H1 (cell line): ENCODE data around the gene DAB2IP. TPM values are rescaled to one million over a fixed set of nuclear protein-coding genes. Genes with fewer than 3 reads are reported as not detected.

Experiments used
- CTCF ChIA-PET: fragments of 300-600 bp; sonication (Branson Sonifier 250); formaldehyde crosslinking; loops from one replicate; lab custom pipeline; 2021; ENCODE audit not compliant: partially characterized antibody; lab: Charles Lee
- POLR2A ChIA-PET: fragments of 300-600 bp; sonication (Branson Sonifier 250); formaldehyde crosslinking; loops from one replicate; lab custom pipeline; 2021; ENCODE audit warnings: inconsistent platforms; ENCODE audit not compliant: partially characterized antibody; lab: Charles Lee
- DNase-seq, 2 experiments: peaks; one replicate each; pipeline versions ENCODE4 v3.0.0 to v3.0.0-alpha.2; 2010 to 2022; ENCODE audit warnings: low spot score in 2 of 2, low read depth in 1 of 2, mixed read lengths in 1 of 2
- FAIRE-seq: peaks from 2 replicates; lab custom pipeline; 2011; peaks lifted over from hg19 to GRCh38; lab: Jason Lieb, UNC
- H2AFZ ChIP-seq: 2 replicates; pipeline ENCODE4 v1.8.1; 2012; ENCODE audit warnings: low read length, inconsistent platforms
- H2AK5ac ChIP-seq: 2 replicates; pipeline ENCODE4 v1.6.1; 2013; ENCODE audit warnings: low read depth, low read length
- H2BK120ac ChIP-seq: replicated peaks from 2 replicates; pipeline ENCODE3; 2013; ENCODE audit warnings: low read depth, low read length, inconsistent platforms
- H2BK12ac ChIP-seq: 2 replicates; pipeline ENCODE4 v1.6.1; 2013; ENCODE audit warnings: low read depth, low read length
- H2BK15ac ChIP-seq: 2 replicates; pipeline ENCODE4 v1.6.1; 2013; ENCODE audit warnings: low read length
- H2BK20ac ChIP-seq: 2 replicates; pipeline ENCODE4 v1.6.1; 2013; ENCODE audit warnings: low read length
- H2BK5ac ChIP-seq: 2 replicates; pipeline ENCODE4 v1.6.1; 2013; ENCODE audit warnings: low read depth, low read length
- H3K14ac ChIP-seq: 2 replicates; pipeline ENCODE4 v1.6.1; 2013; ENCODE audit warnings: inconsistent platforms; ENCODE audit not compliant: insufficient read length
- H3K18ac ChIP-seq: 2 replicates; pipeline ENCODE4 v1.6.1; 2013; ENCODE audit warnings: low read length; ENCODE audit errors: extremely low read depth
- H3K23ac ChIP-seq: 2 replicates; pipeline ENCODE4 v1.6.1; 2013; ENCODE audit warnings: inconsistent platforms; ENCODE audit not compliant: insufficient read length
- H3K23me2 ChIP-seq: 2 replicates; pipeline ENCODE4 v1.6.1; 2013; ENCODE audit warnings: low read depth, low read length
- H3K27ac ChIP-seq: 2 replicates; pipeline ENCODE4 v1.6.1; 2011; ENCODE audit warnings: low read depth, low read length, inconsistent platforms
- H3K27me3 ChIP-seq, 4 experiments: replicated peaks in 1 of 4; 1 replicate in 1 of 4; 2 replicates in 3 of 4; pipeline versions ENCODE4 v1.6.1 to v1.8.1; 2011 to 2013; ENCODE audit warnings: low read length in 3 of 4, mild to moderate bottlenecking in 3 of 4, inconsistent platforms in 2 of 4, mixed read lengths in 2 of 4, moderate library complexity in 1 of 4; ENCODE audit not compliant: control insufficient read depth in 3 of 4, insufficient read depth in 3 of 4; ENCODE audit errors: extremely low read depth in 1 of 4
- H3K36me3 ChIP-seq, 4 experiments: 2 replicates each; pipeline versions ENCODE4 v1.6.1 to v1.8.1; 2011 to 2013; ENCODE audit warnings: mild to moderate bottlenecking in 4 of 4, low read length in 3 of 4, moderate library complexity in 2 of 4, control low read depth in 1 of 4, inconsistent platforms in 1 of 4; ENCODE audit not compliant: insufficient read depth in 4 of 4, control insufficient read depth in 2 of 4
- H3K4ac ChIP-seq: replicated peaks from 2 replicates; pipeline ENCODE3; 2013; ENCODE audit warnings: low read length, low read depth, mixed read lengths, inconsistent platforms; ENCODE audit not compliant: insufficient read length
- H3K4me1 ChIP-seq, 4 experiments: replicated peaks in 1 of 4; 1 replicate in 1 of 4; 2 replicates in 3 of 4; pipeline versions ENCODE4 v1.6.1 to v1.8.1; 2011 to 2013; ENCODE audit warnings: low read length in 3 of 4, inconsistent platforms in 2 of 4, mixed read lengths in 1 of 4; ENCODE audit not compliant: insufficient read depth in 4 of 4, control insufficient read depth in 3 of 4
- H3K4me2 ChIP-seq, 2 experiments: 2 replicates each; pipeline versions ENCODE4 v1.6.1 to v1.8.1; 2011 to 2013; ENCODE audit warnings: low read depth in 2 of 2, low read length in 2 of 2, control low read depth in 1 of 2, inconsistent platforms in 1 of 2, mild to moderate bottlenecking in 1 of 2; ENCODE audit not compliant: insufficient read depth in 1 of 2
- H3K4me3 ChIP-seq, 4 experiments: fragments of 200-600, 300-600 bp in 1 of 4; sonication (generic), shearing (Covaris generic), sonication (Bioruptor Twin) in 1 of 4; 2 replicates each; pipeline versions ENCODE4 v1.5.1 to v1.8.1; 2011 to 2016; ENCODE audit warnings: low read length in 4 of 4, low read depth in 3 of 4, control low read depth in 2 of 4, inconsistent platforms in 2 of 4, mild to moderate bottlenecking in 2 of 4, mixed read lengths in 1 of 4, moderate library complexity in 1 of 4; ENCODE audit not compliant: insufficient read depth in 2 of 4; ENCODE audit errors: extremely low read depth in 1 of 4
- H3K56ac ChIP-seq: replicated peaks from 2 replicates; pipeline ENCODE3; 2013; ENCODE audit warnings: low read depth, mild to moderate bottlenecking, mixed read lengths, low read length, inconsistent platforms; ENCODE audit not compliant: insufficient read length
- H3K79me1 ChIP-seq: 2 replicates; pipeline ENCODE4 v1.6.1; 2013; ENCODE audit warnings: low read depth, low read length, control low read depth
- H3K79me2 ChIP-seq, 2 experiments: 2 replicates each; pipeline versions ENCODE4 v1.6.1 to v1.8.1; 2012 to 2013; ENCODE audit warnings: low read length in 2 of 2, mild to moderate bottlenecking in 2 of 2, inconsistent platforms in 1 of 2; ENCODE audit not compliant: insufficient read depth in 2 of 2, control insufficient read depth in 1 of 2
- H3K9ac ChIP-seq, 4 experiments: replicated peaks in 1 of 4; 1 replicate in 1 of 4; 2 replicates in 3 of 4; pipeline versions ENCODE4 v1.6.1 to v1.8.1; 2011 to 2013; ENCODE audit warnings: low read depth in 3 of 4, low read length in 3 of 4, control low read depth in 2 of 4, mild to moderate bottlenecking in 2 of 4, moderate library complexity in 2 of 4, inconsistent platforms in 1 of 4; ENCODE audit errors: extremely low read depth in 1 of 4
- H3K9me3 ChIP-seq, 2 experiments: 2 replicates each; pipeline versions ENCODE4 v1.6.1 to v1.8.1; 2012 to 2013; ENCODE audit warnings: mild to moderate bottlenecking in 2 of 2, moderate library complexity in 2 of 2, control low read depth in 1 of 2, inconsistent platforms in 1 of 2, low read depth in 1 of 2, low read length in 1 of 2, mixed read lengths in 1 of 2; ENCODE audit not compliant: insufficient read depth in 2 of 2
- H4K20me1 ChIP-seq, 2 experiments: replicated peaks in 1 of 2; 2 replicates each; pipeline versions ENCODE3 to v1.8.1; 2011 to 2013; ENCODE audit warnings: inconsistent platforms in 2 of 2, low read length in 2 of 2, mild to moderate bottlenecking in 1 of 2; ENCODE audit not compliant: insufficient read depth in 2 of 2, control insufficient read depth in 1 of 2
- H4K5ac ChIP-seq: 2 replicates; pipeline ENCODE4 v1.6.1; 2013; ENCODE audit warnings: low read length, low read depth, mixed read lengths, inconsistent platforms; ENCODE audit not compliant: insufficient read length
- H4K8ac ChIP-seq: 2 replicates; pipeline ENCODE4 v1.8.0; 2013; ENCODE audit warnings: mild to moderate bottlenecking, moderate library complexity, low read length, inconsistent platforms; ENCODE audit not compliant: insufficient read depth; ENCODE audit errors: extremely low read depth
- H4K91ac ChIP-seq: replicated peaks from 2 replicates; pipeline ENCODE3; 2013; ENCODE audit warnings: low read length, mixed read lengths, inconsistent platforms; ENCODE audit not compliant: insufficient read length
- BACH1 ChIP-seq: IDR thresholded peaks from 2 replicates; pipeline ENCODE4 v1.6.1; 2012; ENCODE audit warnings: low read length, improper control_type of control experiment
- HDAC6 ChIP-seq: IDR thresholded peaks from one replicate; pipeline ENCODE4 v1.7.1; 2012; ENCODE audit warnings: low read depth, mild to moderate bottlenecking, inconsistent platforms, low read length, moderate library complexity
- JUN ChIP-seq: IDR thresholded peaks from 2 replicates; pipeline ENCODE4 v1.6.1; 2011; ENCODE audit warnings: low read depth, mild to moderate bottlenecking, improper control_type of control experiment, low read length
- NRF1 ChIP-seq: IDR thresholded peaks from 2 replicates; pipeline ENCODE4 v1.6.1; 2011; ENCODE audit warnings: mild to moderate bottlenecking, low read depth, low read length, improper control_type of control experiment
- RBBP5 ChIP-seq: IDR thresholded peaks from 2 replicates; pipeline ENCODE4 v1.7.1; 2012; ENCODE audit warnings: low read depth, mild to moderate bottlenecking, inconsistent platforms, low read length, moderate library complexity, borderline replicate concordance
- SIRT6 ChIP-seq: IDR thresholded peaks from one replicate; pipeline ENCODE4 v1.7.1; 2012; ENCODE audit warnings: low read length, inconsistent platforms
- SP4 ChIP-seq: IDR thresholded peaks from 2 replicates; pipeline ENCODE4 v1.6.1; 2012; ENCODE audit warnings: low read length, inconsistent platforms
- WGBS, 2 experiments: shearing (Covaris generic) in 1 of 2; methylation state at CpG; one replicate each; pipeline versions ENCODE4 v1.1.6 to v1.1.7; 2013 to 2015; ENCODE audit warnings: low lambda C conversion rate in 2 of 2, mixed read lengths in 2 of 2, inconsistent platforms in 1 of 2, low coverage in 1 of 2, missing lambda C conversion rate in 1 of 2; ENCODE audit not compliant: insufficient replicate concordance in 2 of 2, insufficient coverage in 1 of 2, insufficient read length in 1 of 2; ENCODE audit errors: extremely low coverage in 1 of 2, missing lambda C conversion rate in 1 of 2; 5-methylcytosine and 5-hydroxymethylcytosine counted together
- polyA plus RNA-seq, 7 experiments: library from polyadenylated mRNA; depleted of rRNA in 3 of 7; stranded (reverse) in 5 of 7; unstranded in 2 of 7; fragments of >200 nt in 5 of 7; fragments of 200-250 nt in 2 of 7; gene quantifications; 1 replicate in 5 of 7; 2 replicates in 1 of 7; 4 replicates in 1 of 7; pipeline versions ENCODE4 v1.2.1 to v1.2.3, GENCODE V29; 2011 to 2013; ENCODE audit warnings: missing spikeins in 2 of 7, mixed read lengths in 2 of 7
- total RNA-seq: library from RNA; stranded (reverse); fragmentation: NEBNext Ultra II Directional; extraction: Animal tissue kit (Norgen Biotek cat#: 25700); gene quantifications from 2 replicates; pipeline ENCODE4 v1.2.1, GENCODE V29; 2021
- TF ChIP-seq, protein P1 (sequence below): IDR thresholded peaks from 2 replicates; pipeline ENCODE4 v1.6.1; 2011; ENCODE audit warnings: low read depth, mild to moderate bottlenecking, low read length; ENCODE audit not compliant: insufficient read depth
- TF ChIP-seq, protein P2 (sequence below), 3 experiments: IDR thresholded peaks; 1 replicate in 2 of 3; 2 replicates in 1 of 3; pipeline versions ENCODE4 v1.5.1 to v1.6.1; 2011; ENCODE audit warnings: low read length in 3 of 3, mild to moderate bottlenecking in 3 of 3, inconsistent platforms in 2 of 3, low read depth in 1 of 3, moderate library complexity in 1 of 3; ENCODE audit not compliant: insufficient read depth in 1 of 3; ENCODE audit errors: control extremely low read depth in 1 of 3

Gene DAB2IP
- total and polyA plus RNA-seq, 2 of the 8 experiments (the other 6 are each of a cell fraction or from before 2014, with no cell fraction given) = 19.7 to 39.5 TPM

- peaks cover 0 to 52% of the 10 kb centered on the region in 2 experiments; a peak in 1 of 4 replicates for H3K79me2 ChIP-seq
- H3K79me1 ChIP-seq = peaks cover 46% of the 10 kb centered on the region
- H2BK5ac ChIP-seq = no peak overlapping the region
- H3K4me3 ChIP-seq = no peak overlapping the region
- no peaks in the 10 kb centered on the region for H3K9me3 ChIP-seq
- H2AFZ ChIP-seq = no peak overlapping the region
- H2AK5ac ChIP-seq = no peak overlapping the region
- no peak overlapping the region for H2BK12ac ChIP-seq
- no peaks in the 10 kb centered on the region; a peak in 3 of 7 replicates for H3K4me1 ChIP-seq
- H2BK120ac ChIP-seq = no peak overlapping the region
- H3K4me2 ChIP-seq = no peak overlapping the region
- FAIRE-seq (no peak), DNase-seq (no peak)
- no peak overlapping the region for H3K56ac ChIP-seq
- H3K27ac ChIP-seq = no peak overlapping the region
- H3K23me2 ChIP-seq = no peaks in the 10 kb centered on the region
- no peaks in the 10 kb centered on the region; a peak in 1 of 7 replicates for H3K27me3 ChIP-seq
- H3K9ac ChIP-seq = no peak overlapping the region; a peak in 1 of 7 replicates
- H3K4ac ChIP-seq = no peak overlapping the region
- no peak overlapping the region for H3K18ac ChIP-seq
- no peak overlapping the region for H3K23ac ChIP-seq
- H4K8ac ChIP-seq = no peak overlapping the region
- H2BK20ac ChIP-seq = no peak overlapping the region
- H4K91ac ChIP-seq = no peak overlapping the region
- POLR2A ChIA-PET = interaction anchor here (1.1 to 1.3 kb wide), 2 partner anchors 8 to 16 kb away, joined by 3 to 5 read pairs; no protein-coding TSS in a partner anchor
- H3K14ac ChIP-seq = no peak overlapping the region
- H2BK15ac ChIP-seq = no peak overlapping the region
- WGBS, 2 experiments = 91% methylated on average over 17 of the region's 17 CpGs; no CpG with 5 or more reads in 1 of the 2 experiments
- no peak overlapping the region for H4K5ac ChIP-seq
- no peaks in the 10 kb centered on the region for H3K36me3 ChIP-seq
- H4K20me1 ChIP-seq = peaks cover 20% of the 10 kb centered on the region in 2 experiments
- CTCF ChIA-PET = interaction anchor here (0.7 to 20.3 kb wide), 9 partner anchors 14 to 180 kb away, joined by 3 to 305 read pairs (median 4); no protein-coding TSS in a partner anchor
- TF ChIP-seq SP4 (no peak), NRF1 (no peak), BACH1 (no peak), HDAC6 (no peak), RBBP5 (no peak), SIRT6 (no peak), JUN (no peak)
- TF ChIP-seq, protein P1, sequence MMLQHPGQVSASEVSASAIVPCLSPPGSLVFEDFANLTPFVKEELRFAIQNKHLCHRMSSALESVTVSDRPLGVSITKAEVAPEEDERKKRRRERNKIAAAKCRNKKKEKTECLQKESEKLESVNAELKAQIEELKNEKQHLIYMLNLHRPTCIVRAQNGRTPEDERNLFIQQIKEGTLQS = no peak
- TF ChIP-seq, protein P2, sequence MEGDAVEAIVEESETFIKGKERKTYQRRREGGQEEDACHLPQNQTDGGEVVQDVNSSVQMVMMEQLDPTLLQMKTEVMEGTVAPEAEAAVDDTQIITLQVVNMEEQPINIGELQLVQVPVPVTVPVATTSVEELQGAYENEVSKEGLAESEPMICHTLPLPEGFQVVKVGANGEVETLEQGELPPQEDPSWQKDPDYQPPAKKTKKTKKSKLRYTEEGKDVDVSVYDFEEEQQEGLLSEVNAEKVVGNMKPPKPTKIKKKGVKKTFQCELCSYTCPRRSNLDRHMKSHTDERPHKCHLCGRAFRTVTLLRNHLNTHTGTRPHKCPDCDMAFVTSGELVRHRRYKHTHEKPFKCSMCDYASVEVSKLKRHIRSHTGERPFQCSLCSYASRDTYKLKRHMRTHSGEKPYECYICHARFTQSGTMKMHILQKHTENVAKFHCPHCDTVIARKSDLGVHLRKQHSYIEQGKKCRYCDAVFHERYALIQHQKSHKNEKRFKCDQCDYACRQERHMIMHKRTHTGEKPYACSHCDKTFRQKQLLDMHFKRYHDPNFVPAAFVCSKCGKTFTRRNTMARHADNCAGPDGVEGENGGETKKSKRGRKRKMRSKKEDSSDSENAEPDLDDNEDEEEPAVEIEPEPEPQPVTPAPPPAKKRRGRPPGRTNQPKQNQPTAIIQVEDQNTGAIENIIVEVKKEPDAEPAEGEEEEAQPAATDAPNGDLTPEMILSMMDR (IDR thresholded peaks at IDR 0.05; ENCODE audit: control extremely low read depth in 1 of 3, insufficient read depth in 1 of 3, low read depth in 1 of 3, low read length in 3 of 3) = no peak
Measured at GRCh38 chr9:121750715-121751623, 99.5 kb downstream of the DAB2IP start.
